ENCODE data around the gene ADCY2.

The ADCY2 gene

GRCh38 chr5:7869474-7870136 lies 473.7 kb downstream of the ADCY2 start:
- no peak for DNase-seq (ENCODE audit: low read depth)

DNA sequence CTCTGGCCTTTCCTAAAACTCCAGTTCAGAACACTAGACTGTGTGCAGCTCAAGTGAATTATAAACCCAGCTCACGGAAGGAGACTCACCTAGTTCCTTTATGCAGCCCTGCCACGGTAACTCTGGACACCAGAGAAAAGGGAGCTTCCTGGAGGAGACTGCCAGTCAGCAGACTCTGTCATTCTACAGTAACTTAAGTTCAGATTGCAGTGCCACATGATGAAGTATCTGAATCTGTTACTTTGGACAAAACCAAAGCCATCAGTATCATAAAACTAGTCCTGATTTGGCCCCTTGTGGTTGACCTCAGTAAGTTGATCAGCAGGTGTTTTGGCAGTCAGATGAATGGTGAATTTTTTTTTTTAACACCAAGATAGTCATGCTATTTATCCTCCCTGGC lies 475.7 kb downstream of the ADCY2 start:
- DNase-seq (ENCODE audit: low read depth): no peak

DNA sequence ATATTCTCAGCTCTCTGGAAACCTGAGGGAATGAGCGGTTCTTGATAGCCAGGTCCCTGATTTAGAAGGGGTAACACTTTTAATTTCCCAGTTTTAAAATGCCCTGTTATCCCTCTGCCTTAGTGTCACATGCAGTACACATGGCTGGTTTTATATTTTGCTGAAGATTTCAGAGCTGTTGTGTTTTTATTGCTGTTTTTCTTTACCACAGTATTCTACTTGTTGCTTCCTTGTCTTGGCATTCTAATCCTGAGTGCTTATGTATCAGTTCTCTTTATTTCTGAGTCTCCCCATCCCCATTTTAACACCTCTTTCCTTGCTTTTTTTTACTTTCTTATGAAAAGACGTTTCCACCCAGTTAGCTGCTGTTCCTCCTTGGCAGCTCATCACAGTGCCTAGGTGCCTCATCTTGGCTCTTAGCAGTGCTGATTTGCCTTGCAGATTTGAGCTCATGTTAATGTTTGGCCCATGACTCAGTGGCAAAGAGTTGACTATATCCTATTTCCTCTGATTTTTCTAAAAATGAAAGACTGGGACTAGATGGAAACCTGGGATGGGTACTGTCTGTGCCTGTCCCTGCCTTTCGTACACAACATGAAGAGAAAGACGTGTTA lies 476.7 kb downstream of the ADCY2 start:
- no peak for DNase-seq (ENCODE audit: low read depth)

DNA sequence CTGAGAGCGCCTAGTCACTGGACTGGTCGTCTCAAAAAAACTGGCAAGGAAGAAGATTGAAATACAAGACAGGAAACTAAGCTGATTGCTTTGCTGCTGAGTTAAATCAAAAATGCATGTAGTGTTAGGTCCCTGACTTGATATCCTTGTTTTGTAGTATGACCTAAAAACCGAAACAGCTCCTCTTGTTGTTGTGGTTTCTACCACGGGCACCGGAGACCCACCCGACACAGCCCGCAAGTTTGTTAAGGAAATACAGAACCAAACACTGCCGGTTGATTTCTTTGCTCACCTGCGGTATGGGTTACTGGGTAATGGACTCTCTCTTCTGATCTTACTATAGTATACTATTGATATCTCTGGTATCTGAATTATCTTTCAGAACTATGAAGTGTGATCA lies 477.3 kb downstream of the ADCY2 start:
- DNase-seq (ENCODE audit: low read depth): no peak

DNA sequence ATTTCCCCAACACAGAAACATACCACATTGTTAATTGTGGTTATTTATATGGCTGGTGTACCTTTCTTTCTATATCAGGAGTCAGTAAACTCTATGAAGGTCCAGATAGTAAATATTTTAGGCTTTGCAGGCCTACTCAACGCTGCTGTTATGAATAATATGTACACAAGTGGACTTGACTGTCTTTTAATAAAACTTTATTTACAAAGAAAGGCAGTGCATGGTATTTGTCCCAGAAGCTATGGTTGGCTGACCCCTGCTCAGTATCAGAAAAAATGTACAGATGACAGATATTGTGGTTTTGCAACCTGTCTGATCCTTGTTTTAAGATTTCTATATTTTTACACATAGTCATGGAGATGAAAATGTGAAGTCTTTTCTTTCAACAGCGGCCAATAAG lies 478.7 kb downstream of the ADCY2 start:
- no peak for DNase-seq (ENCODE audit: low read depth)

DNA sequence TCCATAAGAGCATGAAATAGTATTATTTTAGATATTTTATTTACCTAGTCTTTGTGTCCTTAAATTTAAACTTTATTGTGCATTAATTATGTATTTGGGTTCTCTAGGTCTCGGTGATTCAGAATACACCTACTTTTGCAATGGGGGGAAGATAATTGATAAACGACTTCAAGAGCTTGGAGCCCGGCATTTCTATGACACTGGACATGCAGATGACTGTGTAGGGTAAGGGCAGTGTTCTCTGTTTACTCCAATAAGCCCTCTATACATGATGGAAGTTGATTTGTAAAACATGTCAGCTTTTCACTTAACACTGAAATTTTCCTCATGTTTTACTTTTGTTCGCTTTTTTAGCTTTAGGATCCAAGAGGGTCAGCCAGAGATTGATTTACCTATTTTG lies 479.2 kb downstream of the ADCY2 start:
- no peak for DNase-seq (ENCODE audit: low read depth)

DNA sequence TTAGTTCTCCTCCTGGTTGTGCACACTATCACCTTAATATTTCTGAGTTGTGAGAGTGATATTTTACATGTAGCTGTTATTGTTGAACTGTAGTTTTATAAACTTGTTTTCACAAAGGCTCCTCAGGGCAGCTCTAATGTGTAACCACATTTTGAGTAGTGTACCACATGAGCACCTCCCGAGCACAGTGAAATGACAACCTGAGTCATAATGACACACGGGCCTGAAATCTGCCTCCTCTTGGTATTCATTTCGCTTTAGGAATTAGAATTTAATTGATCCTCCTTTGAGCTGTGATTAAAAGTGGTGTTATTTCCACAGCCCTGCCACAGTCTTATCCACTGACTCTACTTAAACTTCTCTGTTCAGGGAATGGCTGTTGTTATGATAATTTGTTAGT lies 480.9 kb downstream of the ADCY2 start:
- peak; percentile 74 for DNase-seq (ENCODE audit: low read depth)

- DNase-seq (ENCODE audit: low read depth): no peak
These were observed 481.9 kb downstream of the ADCY2 start for GRCh38 chr5:7877851-7878250.

DNA sequence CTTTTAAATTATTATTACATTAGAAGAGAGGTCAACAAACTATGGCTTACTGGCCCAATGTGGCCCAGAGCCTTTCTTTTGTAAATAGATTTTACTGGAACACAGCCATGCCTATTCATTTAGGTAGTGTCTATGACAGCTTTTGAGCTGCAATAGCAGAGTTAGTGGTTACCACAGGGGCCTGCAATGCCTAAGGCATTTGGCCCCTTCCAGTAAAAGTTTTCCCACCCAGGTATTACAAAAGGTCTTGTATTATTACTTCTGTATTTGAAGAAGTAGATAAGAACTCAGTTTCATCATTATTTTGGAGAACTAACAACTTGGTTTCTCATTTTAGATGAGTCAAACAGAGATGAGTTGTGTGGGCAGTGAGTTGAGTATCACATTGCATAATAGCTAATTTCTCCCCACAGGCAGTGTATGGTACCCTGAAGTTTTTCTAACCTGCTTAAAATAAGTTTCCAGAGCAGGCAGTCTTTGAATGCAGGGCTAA lies 482.5 kb downstream of the ADCY2 start:
- no peak for DNase-seq (ENCODE audit: low read depth)

Data from HS-5 (cell line).